Measurements from ENCODE around the gene ZFP1.
"Not testable (repeated sequence)": the region's sequence is repeated elsewhere in the genome, so short reads cannot be mapped to it uniquely, and the experiment has no call there.

ZFP1 gene

DNA sequence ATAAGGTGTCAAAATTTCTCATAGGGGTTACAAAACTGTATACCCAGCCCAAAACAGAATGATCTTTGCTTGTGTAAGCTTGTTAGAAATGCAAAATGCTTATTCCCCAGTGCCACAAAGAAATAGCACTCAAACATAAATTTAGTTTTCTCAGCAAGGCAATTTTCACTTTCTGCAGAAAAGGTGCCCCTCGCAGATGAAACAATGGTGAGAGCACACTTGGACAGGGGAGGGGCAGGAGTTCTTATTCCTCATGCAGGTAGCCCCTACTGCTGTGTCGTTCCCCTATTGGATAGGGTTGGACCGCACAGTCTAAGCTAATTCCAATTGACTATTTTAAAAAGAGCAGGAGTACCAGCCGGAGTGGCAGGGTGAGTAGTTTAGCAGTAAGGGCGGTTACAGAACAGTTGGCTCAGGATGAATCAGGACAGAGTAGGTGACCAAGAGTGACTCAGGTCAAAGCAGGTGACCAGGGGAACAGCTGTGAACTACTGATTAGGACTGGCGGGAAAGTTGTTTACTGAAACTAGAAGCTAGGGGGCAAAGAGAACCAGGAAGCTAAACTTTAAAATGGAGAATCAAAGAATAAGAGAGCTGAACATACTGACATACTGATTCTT, 26.3 kb upstream of the ZFP1 start:
- TF ChIP-seq, protein P1, sequence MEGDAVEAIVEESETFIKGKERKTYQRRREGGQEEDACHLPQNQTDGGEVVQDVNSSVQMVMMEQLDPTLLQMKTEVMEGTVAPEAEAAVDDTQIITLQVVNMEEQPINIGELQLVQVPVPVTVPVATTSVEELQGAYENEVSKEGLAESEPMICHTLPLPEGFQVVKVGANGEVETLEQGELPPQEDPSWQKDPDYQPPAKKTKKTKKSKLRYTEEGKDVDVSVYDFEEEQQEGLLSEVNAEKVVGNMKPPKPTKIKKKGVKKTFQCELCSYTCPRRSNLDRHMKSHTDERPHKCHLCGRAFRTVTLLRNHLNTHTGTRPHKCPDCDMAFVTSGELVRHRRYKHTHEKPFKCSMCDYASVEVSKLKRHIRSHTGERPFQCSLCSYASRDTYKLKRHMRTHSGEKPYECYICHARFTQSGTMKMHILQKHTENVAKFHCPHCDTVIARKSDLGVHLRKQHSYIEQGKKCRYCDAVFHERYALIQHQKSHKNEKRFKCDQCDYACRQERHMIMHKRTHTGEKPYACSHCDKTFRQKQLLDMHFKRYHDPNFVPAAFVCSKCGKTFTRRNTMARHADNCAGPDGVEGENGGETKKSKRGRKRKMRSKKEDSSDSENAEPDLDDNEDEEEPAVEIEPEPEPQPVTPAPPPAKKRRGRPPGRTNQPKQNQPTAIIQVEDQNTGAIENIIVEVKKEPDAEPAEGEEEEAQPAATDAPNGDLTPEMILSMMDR (IDR thresholded peaks at IDR 0.05; ENCODE audit: insufficient read depth, low read depth, low read length, missing control alignments) = no peak
- H3K4me3 ChIP-seq (ENCODE audit: low read length) = no peak overlapping the region
- no peak for DNase-seq (ENCODE audit: low read depth)

DNA sequence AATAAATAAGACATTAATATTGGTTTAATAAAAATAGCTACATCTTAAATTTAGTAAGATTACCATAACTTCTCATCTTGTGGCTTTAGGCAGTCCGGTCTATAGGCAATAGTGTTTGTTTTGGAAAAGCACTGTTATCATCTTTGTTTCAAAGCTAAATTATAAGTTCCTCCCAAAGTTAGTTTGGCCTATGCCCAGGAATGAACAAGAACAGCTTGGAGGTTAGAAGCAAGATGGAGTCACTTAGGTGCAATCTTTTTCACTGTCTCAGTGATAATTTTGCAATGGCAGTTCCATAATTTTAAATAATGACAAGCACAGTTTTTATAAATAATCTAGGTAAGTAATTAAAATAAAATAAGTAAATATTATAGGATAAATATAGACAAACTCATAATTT, 25.7 kb upstream of the ZFP1 start:
- TF ChIP-seq, protein P1 (IDR thresholded peaks at IDR 0.05; ENCODE audit: insufficient read depth, low read depth, low read length, missing control alignments) = no peak
- no peak overlapping the region for H3K4me3 ChIP-seq (ENCODE audit: low read length)
- DNase-seq (ENCODE audit: low read depth) = no peak

DNA sequence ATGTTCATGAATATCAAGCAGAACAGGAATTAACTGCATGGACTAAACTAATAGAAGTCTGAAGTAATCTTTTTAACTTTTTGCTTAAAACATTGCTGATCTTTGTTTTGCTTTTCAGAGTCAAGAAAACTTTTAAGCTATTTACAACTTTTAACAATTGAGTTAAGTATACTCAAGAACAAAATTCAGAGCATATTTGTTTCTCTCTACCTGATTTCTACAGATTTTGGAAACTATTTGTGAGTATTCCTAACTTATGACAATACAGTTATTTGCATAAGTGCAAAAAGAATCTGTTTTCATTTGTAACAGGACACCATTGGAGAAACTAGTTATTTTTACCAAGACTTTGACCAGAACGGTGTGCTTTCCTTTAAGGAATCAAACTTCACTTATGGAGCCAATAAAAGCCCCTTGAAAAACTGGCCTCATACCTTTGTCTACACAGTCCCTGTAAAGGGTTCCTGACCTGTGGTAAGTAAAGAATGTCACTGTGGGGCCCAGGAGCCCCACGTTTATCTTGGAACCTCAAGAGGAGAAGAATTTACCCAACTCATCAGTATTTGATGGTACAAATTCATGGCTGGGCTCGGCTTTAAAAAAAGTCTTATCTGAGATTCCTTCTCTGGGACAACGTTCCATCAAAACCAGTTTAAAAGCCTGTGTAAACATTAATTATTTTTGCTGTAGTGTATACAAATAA, 20.5 kb upstream of the ZFP1 start:
- no peak for DNase-seq (ENCODE audit: low read depth)
- TF ChIP-seq, protein P1 (IDR thresholded peaks at IDR 0.05; ENCODE audit: insufficient read depth, low read depth, low read length, missing control alignments) = no peak
- H3K4me3 ChIP-seq (ENCODE audit: low read length) = no peak overlapping the region

DNA sequence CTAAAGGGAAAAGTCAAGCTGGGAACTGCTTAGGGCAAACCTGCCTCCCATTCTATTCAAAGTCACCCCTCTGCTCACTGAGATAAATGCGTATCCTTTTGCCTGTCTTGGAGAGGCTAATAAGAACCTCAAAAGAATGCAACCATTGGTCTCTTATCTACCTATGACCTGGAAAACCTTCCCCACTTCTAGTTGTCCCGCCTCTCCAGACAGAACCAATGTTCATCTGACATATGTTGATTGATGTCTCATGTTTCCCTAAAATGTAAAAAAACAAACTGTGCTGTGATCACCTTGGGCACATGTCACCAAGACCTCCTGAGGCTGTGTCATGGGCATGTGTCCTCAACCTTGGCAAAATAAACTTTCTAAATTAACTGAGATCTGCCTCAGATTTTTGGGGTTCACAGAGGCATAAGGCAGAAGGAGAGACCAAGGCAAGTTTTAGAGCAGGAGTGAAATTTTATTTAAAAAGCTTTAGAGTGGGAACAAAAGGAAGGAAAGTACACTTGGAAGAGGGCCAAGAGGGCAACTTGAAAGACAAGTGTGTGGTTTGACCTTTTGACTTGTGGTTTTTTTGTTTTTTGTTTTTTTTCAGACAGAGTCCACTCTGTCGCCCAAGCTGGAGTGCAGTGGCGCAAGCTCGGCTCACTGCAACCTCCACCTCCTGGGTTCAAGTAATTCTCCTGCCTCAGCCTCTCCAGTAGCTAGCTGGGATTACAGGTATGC, 18.7 kb upstream of the ZFP1 start:
- H3K4me3 ChIP-seq (ENCODE audit: low read length); DNase-seq (ENCODE audit: low read depth): not testable (repeated sequence)

DNA sequence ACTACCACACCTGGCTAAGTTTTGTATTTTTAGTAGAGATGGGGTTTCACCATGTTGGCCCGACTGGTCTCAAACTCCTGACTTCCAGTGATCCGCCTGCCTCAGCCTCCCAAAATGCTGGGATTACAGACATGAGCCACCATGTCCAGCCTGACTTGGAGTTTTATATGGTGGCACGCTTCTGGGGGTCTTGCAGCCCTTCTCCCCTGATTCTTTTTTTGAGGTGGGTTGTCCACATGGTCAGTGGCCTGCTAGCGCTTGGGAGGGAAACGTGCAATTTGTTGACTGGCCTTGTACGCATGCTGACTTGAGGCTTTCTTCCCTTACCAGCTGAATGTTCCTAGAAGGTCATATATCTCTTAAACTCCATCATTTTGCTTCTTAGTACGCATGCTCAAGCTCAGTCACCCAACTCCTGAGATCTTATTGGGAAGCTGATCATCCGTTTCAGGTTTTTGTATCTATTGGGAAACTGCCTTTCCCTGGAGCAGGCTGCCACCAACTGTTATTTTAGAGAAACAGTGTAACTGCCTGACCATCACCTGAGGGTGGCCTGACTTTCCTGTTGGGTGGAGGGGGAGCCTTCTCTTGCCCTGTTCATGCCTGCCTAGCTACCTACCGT, 18.1 kb upstream of the ZFP1 start:
- TF ChIP-seq, protein P1 (IDR thresholded peaks at IDR 0.05; ENCODE audit: insufficient read depth, low read depth, low read length, missing control alignments) = no peak
- H3K4me3 ChIP-seq (ENCODE audit: low read length) = no peak overlapping the region
- no peak for DNase-seq (ENCODE audit: low read depth)

DNA sequence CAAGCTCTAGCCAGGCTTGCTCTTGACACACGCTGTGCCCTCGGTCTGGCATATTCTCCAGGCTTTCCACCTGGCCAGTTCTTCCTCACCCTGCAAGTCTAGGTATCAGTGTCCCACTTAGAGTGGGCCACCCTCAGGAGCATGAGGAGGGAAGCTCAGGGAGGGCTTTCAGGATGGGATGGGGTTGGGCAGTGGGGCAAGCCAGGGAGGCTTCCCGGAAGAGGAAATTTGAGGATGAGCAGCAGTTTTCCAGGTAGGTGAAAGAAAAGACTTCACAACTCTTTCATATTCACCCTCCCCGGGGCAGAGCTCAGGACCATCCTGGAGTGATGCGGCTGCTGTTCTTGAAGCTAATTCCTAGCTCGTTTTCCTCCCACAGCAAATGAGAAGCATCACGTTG, 17.2 kb upstream of the ZFP1 start:
- no peak overlapping the region for H3K4me3 ChIP-seq (ENCODE audit: low read length)
- TF ChIP-seq, protein P1 (IDR thresholded peaks at IDR 0.05; ENCODE audit: insufficient read depth, low read depth, low read length, missing control alignments) = no peak
- DNase-seq (ENCODE audit: low read depth) = no peak

DNA sequence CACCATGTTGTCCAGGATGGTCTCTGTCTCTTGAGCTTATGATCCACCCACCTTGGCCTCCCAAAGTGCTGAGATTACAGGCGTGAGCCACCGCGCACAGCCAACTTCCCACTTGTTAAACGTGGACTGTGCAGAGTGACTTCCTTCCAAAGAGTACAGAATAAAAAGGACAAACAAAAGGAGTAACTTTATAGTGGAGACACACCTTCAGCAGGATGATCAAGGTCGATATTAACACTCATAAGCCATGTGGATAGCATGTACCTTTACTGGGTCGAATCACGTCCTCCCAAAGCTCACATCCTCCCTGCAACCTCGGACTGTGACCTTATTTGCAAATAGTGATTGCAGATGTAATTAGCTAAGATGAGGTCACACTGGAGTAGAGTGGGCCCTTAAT, 10.1 kb upstream of the ZFP1 start:
- DNase-seq (ENCODE audit: low read depth) = no peak
- H3K4me3 ChIP-seq (ENCODE audit: low read length) = no peak overlapping the region
- TF ChIP-seq, protein P1 (IDR thresholded peaks at IDR 0.05; ENCODE audit: insufficient read depth, low read depth, low read length, missing control alignments) = no peak

All from epithelial cell of esophagus (primary cell).